Heart right ventricle (tissue), 16 donors: Measurements from ENCODE around the gene PAK1. TPM values are rescaled to one million over a fixed set of nuclear protein-coding genes. Genes with fewer than 3 reads are reported as not detected.
A peak's percentile ranks its signal among the peaks of the same experiment; 100 is the strongest.

Experiments
- ATAC-seq, 8 donors: fragments of 200-7000 bp; cut with Tn5 transposase; one replicate each; pipeline ENCODE4 v1.9.1; 2020; ENCODE audit warnings: mild to moderate bottlenecking in 8 of 8, moderate library complexity in 8 of 8, moderate number of reproducible peaks in 1 of 8
- DNase-seq, 2 donors: peaks; one replicate each; pipeline ENCODE4 v3.0.0-alpha.2; 2020
- H3K27ac ChIP-seq, 10 donors: fragments of 200-600 bp; sonication (generic) in 2 of 10; one replicate each; pipeline versions ENCODE4 v1.5.0 to v1.8.0; 2020 to 2022; ENCODE audit warnings: mild to moderate bottlenecking in 3 of 10
- H3K27me3 ChIP-seq, 7 donors: fragments of 200-600 bp; one replicate each; pipeline ENCODE4 v1.8.0; 2021 to 2022; ENCODE audit warnings: mild to moderate bottlenecking in 2 of 7
- H3K36me3 ChIP-seq, 9 donors: fragments of 200-600 bp; sonication (generic) in 1 of 9; one replicate each; pipeline versions ENCODE4 v1.5.0 to v1.8.0; 2020 to 2022; ENCODE audit warnings: mild to moderate bottlenecking in 2 of 9
- H3K4me1 ChIP-seq, 9 donors: fragments of 200-600 bp; sonication (generic) in 1 of 9; one replicate each; pipeline versions ENCODE4 v1.5.0 to v1.8.0; 2020 to 2022; ENCODE audit warnings: mild to moderate bottlenecking in 4 of 9
- H3K4me3 ChIP-seq, 10 donors: fragments of 200-600 bp; sonication (generic) in 2 of 10; one replicate each; pipeline versions ENCODE4 v1.5.0 to v1.8.0; 2020 to 2022; ENCODE audit warnings: mild to moderate bottlenecking in 7 of 10, moderate library complexity in 2 of 10
- H3K9me3 ChIP-seq, 11 donors: fragments of 200-600 bp in 10 of 11; sonication (generic) in 2 of 11; one replicate each; pipeline versions ENCODE4 v1.5.0 to v1.8.0; 2013 to 2022; ENCODE audit warnings: mild to moderate bottlenecking in 2 of 11, control low read depth in 1 of 11, moderate library complexity in 1 of 11
- CTCF ChIP-seq, 9 donors: fragments of 200-600 bp; sonication (generic) in 2 of 9; IDR thresholded peaks; one replicate each; pipeline versions ENCODE4 v1.5.0 to v1.8.0; 2021 to 2022; ENCODE audit warnings: antibody characterized with exemption in 9 of 9, mild to moderate bottlenecking in 5 of 9, moderate library complexity in 1 of 9
- WGBS, 2 donors: extraction: QIAGEN DNeasy Blood & Tissue Kit; methylation state at CpG; one replicate each; pipeline ENCODE4 v1.1.7; 2013; ENCODE audit warnings: inconsistent platforms in 1 of 2; 5-methylcytosine and 5-hydroxymethylcytosine counted together
- intact Hi-C, 10 donors: fragments of 100-400 bp; cut with DNase I; formaldehyde crosslinking; loops; one replicate each; pipeline versions ENCODE4 v1.11.1 to v1.14.2; 2022
- polyA plus RNA-seq, 2 donors: library from polyadenylated mRNA; stranded (reverse); fragments of 200-250 nt; gene quantifications; one replicate each; pipeline ENCODE4 v1.2.3, GENCODE V29; 2013
- total RNA-seq, 10 donors: library from RNA; stranded (reverse); fragmentation: NEBNext Ultra II Directional in 3 of 10; extraction: Animal tissue kit (Norgen Biotek cat#: 25700) in 3 of 10; gene quantifications; one replicate each; pipeline versions ENCODE4 v1.2.1 to v1.2.4, GENCODE V29; 2021 to 2023
- donor health status: Arrhythmogenic right ventricular cardiomyopathy.
- donor health status: ischemic (EF 13 %, LVEDD 7.1; RV severe dilation, severe dysfunction).
- donor health status: healthy with polysubstance abuse.
- donor health status: DM: no; HTN: yes; CAD: no.
- donor health status: DM: no; HTN: no; CAD: no.
- donor health status: ischemic (EF 25% LVEDD 6.9; RV normal size, moderate dysfunction).
- donor health status: ischemic (EF 25% LVEDD 5.7; RV mildly dilated, moderate dysfunction).
- donor health status: healthy.
- donor health status: DM: yes; HTN: yes; CAD: no.
- donor health status: Ischemic cardiomyopathy.
- donor health status: ischemic (EF 35%, LVEDD 5.7; RV mildly dilated, moderate dysfunction).
- donor health status: nonischemic (EF 11% LVEDD 7.7; RV severe dilation, severe dysfunction).
- donor health status: DM: yes; HTN: yes; CAD: no.
- donor health status: PGD.
- donor health status: ischemic (EF 29% LVEDD 5.4; RV normal size, mild dysfunction).
- donor health status: nonischemic (EF 23%, LVEDD 6.1; RV moderate dilation, normal function).

The PAK1 gene
- total and polyA plus RNA-seq, 12 donors, result 2.4 to 17.7 (median 6.8) TPM

DNA sequence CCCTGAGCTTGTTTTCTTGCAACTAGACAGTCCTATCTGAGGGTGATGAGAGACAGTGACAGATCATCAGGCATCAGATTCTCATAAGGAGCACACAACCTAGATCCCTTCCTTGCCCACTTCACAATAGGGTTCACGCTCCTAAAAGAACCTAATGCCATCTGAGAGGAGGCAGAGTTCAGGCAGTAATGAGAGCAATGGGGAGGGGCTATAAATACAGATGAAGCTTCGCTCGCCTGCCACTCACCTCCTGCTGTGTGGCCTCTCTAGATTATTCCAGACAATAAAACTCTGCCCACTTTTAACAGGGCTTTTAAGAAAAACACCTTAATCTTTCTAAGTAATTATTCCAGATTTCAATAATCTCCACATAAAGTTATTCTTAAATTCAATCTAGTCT lies 43.9 kb upstream of the PAK1 start:
- DNase-seq (no peak), ATAC-seq (no peak)
- Histone ChIP-seq H3K27me3 (no peaks in the 10 kb centered on the region), H3K4me3 (no peak overlapping the region), H3K4me1 (no peaks in the 10 kb centered on the region), H3K36me3 (no peaks in the 10 kb centered on the region), H3K27ac (no peak overlapping the region), H3K9me3 (no peaks in the 10 kb centered on the region)
- no peak for TF ChIP-seq CTCF (IDR thresholded peaks at IDR 0.05)
- intact Hi-C loops, result no loop called here
- WGBS, 2 donors, result 90 to 99% methylated on average over 3 of the region's 3 CpGs

- WGBS, 2 donors, result 81 to 87% methylated on average over 2 of the region's 2 CpGs
- intact Hi-C loops, result no loop called here
- DNase-seq, result no peak
- no peak for TF ChIP-seq CTCF (IDR thresholded peaks at IDR 0.05)
- Histone ChIP-seq H3K9me3 (no peaks in the 10 kb centered on the region), H3K4me3 (no peak overlapping the region), H3K27ac (no peak overlapping the region), H3K36me3 (no peaks in the 10 kb centered on the region), H3K4me1 (no peaks in the 10 kb centered on the region), H3K27me3 (no peaks in the 10 kb centered on the region)
- peak in 1 of 8 donors; percentile 43 for ATAC-seq
Measured at GRCh38 chr11:77517226-77517625, 43.3 kb upstream of the PAK1 start.

DNA sequence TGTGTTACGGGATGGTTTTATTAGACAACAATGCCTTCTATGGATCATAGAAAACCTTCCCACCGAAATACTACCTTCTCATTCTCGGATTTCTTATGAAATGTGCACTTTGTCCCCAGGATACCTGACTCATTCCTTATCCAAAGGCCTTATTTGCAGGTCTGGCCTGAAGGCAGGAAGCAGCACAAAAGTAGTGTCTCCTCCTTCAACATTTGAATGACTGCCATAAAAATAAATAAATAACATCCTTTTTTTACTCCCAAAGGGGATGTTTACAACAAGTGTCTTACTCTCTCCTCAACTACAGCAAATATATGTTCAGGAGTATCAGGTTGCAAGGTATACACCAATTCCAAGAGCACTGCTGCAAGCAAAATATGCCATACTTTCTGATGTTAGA lies 41.6 kb upstream of the PAK1 start:
- no peaks in the 10 kb centered on the region for H3K36me3 ChIP-seq
- 85 to 93% methylated on average over 3 of the region's 3 CpGs for WGBS, 2 donors
- DNase-seq (no peak), ATAC-seq (no peak)
- intact Hi-C loops, result no loop called here
- no peaks in the 10 kb centered on the region for H3K9me3 ChIP-seq
- TF ChIP-seq CTCF (IDR thresholded peaks at IDR 0.05), result no peak
- no peak overlapping the region for H3K4me3 ChIP-seq
- H3K4me1 ChIP-seq, result peaks cover 0 to 7% (median 0%) of the 10 kb centered on the region in 9 donors
- H3K27ac ChIP-seq, result no peak overlapping the region
- no peaks in the 10 kb centered on the region for H3K27me3 ChIP-seq

DNA sequence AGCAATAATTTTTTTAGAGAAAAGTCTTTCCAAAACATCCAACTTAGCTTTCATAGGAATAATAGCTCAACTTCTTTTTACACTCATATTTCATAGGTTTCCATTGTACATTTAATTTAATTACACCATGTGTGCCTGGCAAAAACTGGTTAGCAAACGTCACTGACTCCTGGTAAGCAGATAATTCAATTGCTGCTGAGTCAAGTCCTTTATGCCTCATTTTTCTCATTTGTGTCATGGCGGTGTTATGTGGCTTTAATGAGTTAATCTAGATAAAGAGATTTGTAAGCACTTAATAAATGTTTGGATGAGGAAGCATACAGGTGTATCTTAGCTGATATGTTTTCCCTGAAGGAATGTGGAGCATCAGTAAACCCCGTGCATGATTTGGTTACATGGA lies 41.2 kb upstream of the PAK1 start:
- H3K36me3 ChIP-seq, result no peaks in the 10 kb centered on the region
- no peak for DNase-seq
- no peak overlapping the region for H3K27ac ChIP-seq
- H3K4me3 ChIP-seq, result no peak overlapping the region
- peaks cover 0 to 7% (median 0%) of the 10 kb centered on the region in 9 donors for H3K4me1 ChIP-seq
- no peak for ATAC-seq
- intact Hi-C loops, result no loop called here
- no peaks in the 10 kb centered on the region for H3K27me3 ChIP-seq
- no peak for TF ChIP-seq CTCF (IDR thresholded peaks at IDR 0.05)
- no peaks in the 10 kb centered on the region for H3K9me3 ChIP-seq
- WGBS, 2 donors, result 82 to 83% methylated on average over 3 of the region's 3 CpGs
